K562 (cell line): ENCODE results near the gene BRD7. TPM values are rescaled to one million over a fixed set of nuclear protein-coding genes. Genes with fewer than 3 reads are reported as not detected.
A peak's percentile ranks its signal among the peaks of the same experiment; 100 is the strongest.

Experiments
- ATF7 ChIP-seq: fragments of 450-650 bp; IDR thresholded peaks from 2 replicates; pipeline ENCODE4 v1.7.1; 2014; ENCODE audit warnings: mild to moderate bottlenecking, moderate library complexity
- CTBP1 ChIP-seq: fragments of 450-650 bp; IDR thresholded peaks from 2 replicates; pipeline ENCODE4 v1.6.1; 2016; ENCODE audit warnings: borderline replicate concordance
- GTF2E2 ChIP-seq: fragments of 200-800 bp; sonication (Bioruptor generic); IDR thresholded peaks from 2 replicates; pipeline ENCODE4 v1.6.1; 2016; ENCODE audit warnings: missing genetic modification characterization, missing compliant biosample characterization
- MCM2 ChIP-seq: fragments of 450-650 bp; IDR thresholded peaks from 2 replicates; pipeline ENCODE4 v1.6.1; 2017; ENCODE audit warnings: low read depth, mild to moderate bottlenecking
- MEIS2 ChIP-seq: fragments of 450-650 bp; IDR thresholded peaks from 2 replicates; pipeline ENCODE4 v1.6.1; 2014; ENCODE audit warnings: mild to moderate bottlenecking; ENCODE audit not compliant: partially characterized antibody
- NFXL1 ChIP-seq: fragments of 450-650 bp; formaldehyde crosslinking; IDR thresholded peaks from 2 replicates; pipeline ENCODE4 v1.4.0; 2021; ENCODE audit warnings: mild to moderate bottlenecking
- RBM25 ChIP-seq: fragments of 200-400 bp; formaldehyde crosslinking; IDR thresholded peaks from 2 replicates; pipeline ENCODE4 v1.6.1; 2018; ENCODE audit warnings: low read length, low read depth, moderate library complexity; ENCODE audit not compliant: severe bottlenecking
- REST ChIP-seq, 2 experiments: fragments of 450-650 bp; formaldehyde crosslinking in 1 of 2; IDR thresholded peaks; 2 replicates each; pipeline versions ENCODE4 v1.4.0 to v1.6.1; 2014 to 2020; ENCODE audit warnings: mild to moderate bottlenecking in 2 of 2, borderline replicate concordance in 1 of 2, low read depth in 1 of 2
- ZBTB43 ChIP-seq: sonication (generic); formaldehyde crosslinking; IDR thresholded peaks from 2 replicates; pipeline ENCODE4 v1.8.0; 2023; ENCODE audit warnings: mild to moderate bottlenecking, missing genetic modification reagents
- ZKSCAN3 ChIP-seq: fragments of 250-450 bp; sonication (Bioruptor Pico); IDR thresholded peaks from 2 replicates; pipeline ENCODE4 v1.4.0; 2020
- ZNF124 ChIP-seq: sonication (generic); formaldehyde crosslinking; IDR thresholded peaks from 2 replicates; pipeline ENCODE4 v1.8.1; 2022; ENCODE audit warnings: missing genetic modification reagents
- ZNF134 ChIP-seq: fragments of 250-450 bp; sonication (Bioruptor Pico); conservative IDR thresholded peaks from 2 replicates; pipeline ENCODE4 v1.4.0; 2020
- ZNF277 ChIP-seq: fragments of 250-450 bp; sonication (Bioruptor Pico); IDR thresholded peaks from 2 replicates; pipeline ENCODE4 v1.8.0; 2022; ENCODE audit warnings: inconsistent platforms, mild to moderate bottlenecking, moderate library complexity, borderline replicate concordance
- ZNF395 ChIP-seq: fragments of 200-800 bp; sonication (Bioruptor generic); IDR thresholded peaks from 2 replicates; pipeline ENCODE4 v1.6.1; 2017; ENCODE audit warnings: missing genetic modification characterization, missing compliant biosample characterization
- ZNF75A ChIP-seq: fragments of 450-650 bp; formaldehyde crosslinking; IDR thresholded peaks from 2 replicates; pipeline ENCODE4 v1.4.0; 2020; ENCODE audit warnings: mild to moderate bottlenecking
- polyA plus RNA-seq, 8 experiments: library from polyadenylated mRNA; depleted of rRNA in 4 of 8; stranded (reverse) in 5 of 8; unstranded in 3 of 8; fragments of >200 nt; fragmentation: Nextera tagmentation in 2 of 8; fragmentation: Illumina TruSeq in 1 of 8; extraction: Ambion mirVana in 2 of 8; extraction: Trizol in 1 of 8; gene quantifications; 2 replicates each; pipeline versions ENCODE4 v1.2.1 to v1.2.3, GENCODE V29; 2011 to 2014; ENCODE audit warnings: inconsistent platforms in 1 of 8, missing spikeins in 1 of 8
- total RNA-seq, 7 experiments: library from RNA; depleted of rRNA in 6 of 7; stranded (reverse); fragments of >200 nt in 6 of 7; fragmentation: Illumina TruSeq in 2 of 7; extraction: Trizol in 2 of 7; gene quantifications; 2 replicates each; pipeline versions ENCODE4 v1.2.1 to v1.2.3, GENCODE V29; 2011 to 2021; ENCODE audit warnings: low replicate concordance in 1 of 7

Gene BRD7
- total and polyA plus RNA-seq, 9 of the 15 experiments (the other 6 are each of a cell fraction or from before 2014, with no cell fraction given), result 20.6 to 101 (median 68.7) TPM

GRCh38 chr16:50369133-50369804, 481 bp upstream of the BRD7 start (continued):
- TF ChIP-seq ZNF395 (no peak), ZNF134 (CRISPR knock-in tag) (no peak), ATF7 (no peak), GTF2E2 (tag) (no peak), NFXL1 (no peak), RBM25 (no peak), CTBP1 (0 out of 2 replicates have a peak, but pooled peaks have one; percentile 14), ZNF277 (CRISPR knock-in tag) (no peak), ZNF75A (no peak), MCM2 (no peak), REST (IDR thresholded peaks at IDR 0.05; ENCODE audit: borderline replicate concordance) (no peak), REST (CRISPR knock-in tag; IDR thresholded peaks at IDR 0.05; ENCODE audit: low read depth) (no peak), ZKSCAN3 (CRISPR knock-in tag) (no peak), ZBTB43 (CRISPR knock-in tag) (no peak), ZNF124 (no peak), MEIS2 (peak; percentile 60)
